ENCODE results near the gene BCL2L11. TPM values are rescaled to one million over a fixed set of nuclear protein-coding genes. Genes with fewer than 3 reads are reported as not detected.

BCL2L11 gene
- polyA plus RNA-seq, 1 experiment = 0.78 TPM

- no peak for TF ChIP-seq CTCF (IDR thresholded peaks at IDR 0.05; ENCODE audit: insufficient read depth, low read depth, low read length)
- CTCF ChIA-PET = no interaction called here
- Histone ChIP-seq H3K4me3 (ENCODE audit: low read depth, low read length) (no peak overlapping the region), H3K27me3 (ENCODE audit: control insufficient read depth, insufficient read depth, low read length) (no peaks in the 10 kb centered on the region), H3K36me3 (ENCODE audit: control insufficient read depth, insufficient read depth, low read length) (peaks cover 3% of the 10 kb centered on the region; the same call in 1 of the 2 replicates)
- POLR2A ChIA-PET = no interaction called here
- DNase-seq (ENCODE audit: low read depth) = no peak
These were observed 87.1 kb downstream of the BCL2L11 start for GRCh38 chr2:111207851-111208250.

GRCh38 chr2:111208639-111209038 lies 87.9 kb downstream of the BCL2L11 start:
- DNase-seq (ENCODE audit: low read depth) = no peak
- no peak overlapping the region for H3K4me3 ChIP-seq (ENCODE audit: low read depth, low read length)
- CTCF ChIA-PET = no interaction called here
- POLR2A ChIA-PET = no interaction called here
- no peaks in the 10 kb centered on the region for H3K27me3 ChIP-seq (ENCODE audit: control insufficient read depth, insufficient read depth, low read length)
- peaks cover 3% of the 10 kb centered on the region; the same call in 1 of the 2 replicates for H3K36me3 ChIP-seq (ENCODE audit: control insufficient read depth, insufficient read depth, low read length)
- TF ChIP-seq CTCF (IDR thresholded peaks at IDR 0.05; ENCODE audit: insufficient read depth, low read depth, low read length) = no peak

GRCh38 chr2:111209045-111209514 lies 88.4 kb downstream of the BCL2L11 start:
- ChIA-PET POLR2A (no interaction called here), CTCF (no interaction called here)
- Histone ChIP-seq H3K36me3 (ENCODE audit: control insufficient read depth, insufficient read depth, low read length) (peaks cover 3% of the 10 kb centered on the region; the same call in 1 of the 2 replicates), H3K27me3 (ENCODE audit: control insufficient read depth, insufficient read depth, low read length) (no peaks in the 10 kb centered on the region), H3K4me3 (ENCODE audit: low read depth, low read length) (no peak overlapping the region)
- no peak for DNase-seq (ENCODE audit: low read depth)
- TF ChIP-seq CTCF (IDR thresholded peaks at IDR 0.05; ENCODE audit: insufficient read depth, low read depth, low read length) = no peak

GRCh38 chr2:111210036-111210435 lies 89.3 kb downstream of the BCL2L11 start:
- Histone ChIP-seq H3K4me3 (ENCODE audit: low read depth, low read length) (no peak overlapping the region), H3K36me3 (ENCODE audit: control insufficient read depth, insufficient read depth, low read length) (peaks cover 3% of the 10 kb centered on the region; the same call in 1 of the 2 replicates), H3K27me3 (ENCODE audit: control insufficient read depth, insufficient read depth, low read length) (no peaks in the 10 kb centered on the region)
- DNase-seq (ENCODE audit: low read depth) = no peak
- ChIA-PET CTCF (no interaction called here), POLR2A (no interaction called here)
- no peak for TF ChIP-seq CTCF (IDR thresholded peaks at IDR 0.05; ENCODE audit: insufficient read depth, low read depth, low read length)

GRCh38 chr2:111213877-111214276 lies 93.2 kb downstream of the BCL2L11 start:
- no peak for TF ChIP-seq CTCF (IDR thresholded peaks at IDR 0.05; ENCODE audit: insufficient read depth, low read depth, low read length)
- Histone ChIP-seq H3K4me3 (ENCODE audit: low read depth, low read length) (no peak overlapping the region), H3K36me3 (ENCODE audit: control insufficient read depth, insufficient read depth, low read length) (peaks cover 4% of the 10 kb centered on the region), H3K27me3 (ENCODE audit: control insufficient read depth, insufficient read depth, low read length) (no peaks in the 10 kb centered on the region)
- CTCF ChIA-PET = interaction anchor here (0.7 kb wide), 1 partner anchor 93 kb away, joined by 3 read pairs; the partner anchor contains the start of gene BCL2L11
- DNase-seq (ENCODE audit: low read depth) = no peak
- POLR2A ChIA-PET = no interaction called here
